Measurements from ENCODE around the gene TWIST2.

GRCh38 chr2:238947920-238948710, 100.2 kb downstream of the TWIST2 start:
- no peak for TF ChIP-seq CTCF (conservative IDR thresholded peaks at IDR 0.05)
- no peak for TF ChIP-seq EZH2 (IDR thresholded peaks at IDR 0.05; ENCODE audit: low read depth)
